Measurements from ENCODE around the gene FOXO6.

Gene FOXO6

DNA sequence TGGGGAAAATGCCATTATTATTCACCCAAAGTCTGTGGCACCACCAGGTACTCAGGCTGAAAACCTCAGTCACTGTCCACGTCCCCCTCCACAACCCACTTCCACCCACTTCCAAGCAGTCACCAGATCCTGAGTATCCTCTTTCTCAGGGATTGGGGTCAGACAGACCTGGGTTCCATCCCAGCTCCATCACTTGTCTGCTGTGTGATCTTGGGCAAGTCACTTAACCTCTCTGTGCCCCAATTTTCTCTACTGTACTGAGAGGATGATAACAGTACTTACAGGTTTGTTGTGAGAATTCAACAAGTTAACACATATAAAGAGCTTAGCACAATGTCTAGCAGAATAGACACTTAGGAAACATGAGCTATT, 29.7 kb upstream of the FOXO6 start:
- TF ChIP-seq, protein P1, sequence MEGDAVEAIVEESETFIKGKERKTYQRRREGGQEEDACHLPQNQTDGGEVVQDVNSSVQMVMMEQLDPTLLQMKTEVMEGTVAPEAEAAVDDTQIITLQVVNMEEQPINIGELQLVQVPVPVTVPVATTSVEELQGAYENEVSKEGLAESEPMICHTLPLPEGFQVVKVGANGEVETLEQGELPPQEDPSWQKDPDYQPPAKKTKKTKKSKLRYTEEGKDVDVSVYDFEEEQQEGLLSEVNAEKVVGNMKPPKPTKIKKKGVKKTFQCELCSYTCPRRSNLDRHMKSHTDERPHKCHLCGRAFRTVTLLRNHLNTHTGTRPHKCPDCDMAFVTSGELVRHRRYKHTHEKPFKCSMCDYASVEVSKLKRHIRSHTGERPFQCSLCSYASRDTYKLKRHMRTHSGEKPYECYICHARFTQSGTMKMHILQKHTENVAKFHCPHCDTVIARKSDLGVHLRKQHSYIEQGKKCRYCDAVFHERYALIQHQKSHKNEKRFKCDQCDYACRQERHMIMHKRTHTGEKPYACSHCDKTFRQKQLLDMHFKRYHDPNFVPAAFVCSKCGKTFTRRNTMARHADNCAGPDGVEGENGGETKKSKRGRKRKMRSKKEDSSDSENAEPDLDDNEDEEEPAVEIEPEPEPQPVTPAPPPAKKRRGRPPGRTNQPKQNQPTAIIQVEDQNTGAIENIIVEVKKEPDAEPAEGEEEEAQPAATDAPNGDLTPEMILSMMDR (IDR thresholded peaks at IDR 0.05) = no peak

DNA sequence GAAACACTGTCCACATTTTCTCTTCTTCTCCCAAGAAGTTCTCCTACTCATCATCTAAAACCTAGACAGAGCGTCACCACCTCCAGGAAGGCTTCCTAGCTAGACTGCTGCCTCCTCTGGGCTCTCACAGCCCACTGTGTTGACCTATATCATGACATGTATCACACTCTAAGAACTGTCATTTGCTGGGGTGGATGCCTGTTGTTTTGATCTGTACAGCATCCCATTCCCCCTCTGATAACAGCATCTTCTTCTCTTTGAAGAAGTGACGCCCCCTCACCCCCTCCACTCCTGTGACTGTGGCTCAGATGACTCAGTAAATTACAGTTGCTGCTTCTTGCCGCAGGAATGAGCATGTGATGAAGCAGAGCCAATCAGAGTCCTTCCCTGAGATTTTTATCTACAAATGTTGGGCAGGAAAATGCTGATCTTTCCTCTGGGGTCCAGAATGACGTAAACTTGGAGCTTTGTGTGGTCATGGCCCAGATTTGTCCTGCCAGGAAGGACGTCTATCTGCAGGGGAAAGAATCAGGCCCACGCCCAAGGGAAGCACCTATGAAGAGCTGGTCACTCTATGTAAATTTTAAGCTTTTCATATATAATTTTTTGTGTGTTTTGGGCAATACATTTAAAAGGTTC, 28.0 kb upstream of the FOXO6 start:
- TF ChIP-seq, protein P1 (IDR thresholded peaks at IDR 0.05) = no peak

DNA sequence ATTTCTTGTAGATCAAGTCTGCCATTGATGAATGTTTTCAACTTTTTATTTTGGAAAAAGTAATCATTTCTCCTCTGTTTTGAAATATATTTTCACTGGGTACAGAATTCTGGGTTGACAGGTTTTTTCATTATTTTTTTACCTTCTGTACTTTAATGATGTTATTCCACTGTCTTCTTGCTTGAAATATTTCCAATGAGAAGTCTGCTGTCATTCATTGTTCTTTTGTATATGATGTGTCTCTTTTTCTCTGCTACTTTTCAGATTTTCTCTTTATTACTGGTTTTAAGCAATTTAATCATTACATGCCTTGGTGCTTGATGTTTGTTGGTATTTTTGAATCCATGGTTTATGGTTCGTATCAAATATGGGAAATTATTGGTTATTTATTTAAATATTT, 22.4 kb upstream of the FOXO6 start:
- TF ChIP-seq, protein P1 (IDR thresholded peaks at IDR 0.05) = no peak

DNA sequence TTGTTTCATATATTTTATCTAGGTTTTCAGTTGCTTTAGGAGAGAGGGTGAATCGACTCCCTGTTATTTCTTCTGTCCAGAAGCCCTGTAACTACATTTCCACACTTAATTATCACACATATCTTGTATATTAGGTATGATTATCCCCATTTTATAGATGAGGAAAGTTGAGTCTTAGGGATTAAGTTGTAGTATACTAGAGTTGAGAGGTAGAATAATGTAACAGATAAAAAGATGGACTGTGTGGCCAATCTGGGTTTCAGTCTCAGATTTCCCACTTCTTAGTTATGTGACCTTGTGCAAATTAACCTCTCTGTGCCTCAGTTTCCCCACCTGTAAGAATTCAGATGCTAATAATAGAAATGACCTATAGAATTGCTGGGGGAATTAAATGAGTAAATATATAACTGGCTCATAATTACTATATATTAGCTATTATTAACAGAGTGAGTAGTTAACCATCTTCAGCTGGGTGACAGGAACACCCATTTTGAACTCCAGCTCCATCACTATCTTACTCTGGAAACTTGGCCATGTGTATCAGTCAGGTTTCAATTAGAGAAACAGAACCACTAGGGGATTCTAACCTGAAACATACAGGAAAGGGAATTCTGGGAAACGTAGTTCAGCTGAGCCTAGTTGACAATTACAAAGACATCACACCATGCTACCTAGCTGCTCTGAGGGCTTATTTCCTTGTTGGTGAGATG, 20.4 kb upstream of the FOXO6 start:
- TF ChIP-seq, protein P1 (IDR thresholded peaks at IDR 0.05) = no peak

DNA sequence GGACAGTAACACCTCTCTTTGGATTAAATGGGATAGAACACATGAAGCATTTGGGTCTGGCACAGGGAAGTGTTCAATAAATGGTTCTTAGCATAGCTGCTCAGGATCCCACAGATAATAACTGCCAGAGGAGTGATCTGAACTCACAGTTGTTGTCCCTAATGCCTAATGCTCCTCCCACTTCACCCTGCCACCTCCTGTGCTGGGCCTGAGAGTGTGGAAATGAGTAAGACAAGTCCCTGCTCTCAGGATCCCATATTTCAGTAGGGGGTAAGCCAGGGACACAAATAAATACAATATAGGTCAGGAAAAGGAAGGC, 19.9 kb upstream of the FOXO6 start:
- TF ChIP-seq, protein P1 (IDR thresholded peaks at IDR 0.05) = no peak

DNA sequence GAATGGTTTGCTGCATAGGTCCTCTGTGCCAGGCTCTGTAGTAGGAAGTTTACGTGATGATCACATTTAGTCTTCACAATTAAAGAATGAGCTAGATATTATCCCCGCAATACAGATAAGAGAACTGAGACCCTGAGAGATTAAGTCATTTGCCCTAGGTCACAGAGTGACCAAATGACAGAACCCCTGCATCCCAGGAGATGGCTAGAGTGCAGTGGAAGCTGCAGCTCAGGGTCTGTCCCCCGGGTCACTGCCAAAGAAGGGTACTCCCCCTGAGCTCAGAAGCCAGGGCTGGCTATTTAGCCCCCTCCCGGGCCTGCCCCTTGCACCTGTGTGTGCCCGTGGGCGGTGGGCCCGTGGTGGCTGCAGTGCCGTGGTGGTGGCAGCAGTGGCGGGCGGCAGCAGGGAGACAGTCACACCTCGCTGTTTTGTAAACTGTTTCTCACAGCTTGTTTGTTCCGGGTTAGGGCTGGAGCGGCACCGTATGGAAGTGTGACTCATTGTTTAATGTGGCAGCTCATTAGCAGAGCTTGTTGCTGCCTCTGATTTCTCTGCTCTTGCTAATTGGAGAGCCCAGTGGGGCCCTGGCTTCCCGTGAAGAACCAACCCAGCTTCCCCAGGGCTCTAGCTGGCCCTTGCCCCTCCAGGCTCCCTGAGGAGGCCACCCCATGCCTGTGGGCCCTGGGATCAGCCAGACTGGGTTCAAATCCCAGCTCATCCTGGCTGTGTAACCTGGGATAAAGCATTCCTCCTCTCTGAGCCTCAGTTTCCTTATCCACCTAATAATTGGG, 19.3 kb upstream of the FOXO6 start:
- TF ChIP-seq, protein P1 (IDR thresholded peaks at IDR 0.05) = no peak

DNA sequence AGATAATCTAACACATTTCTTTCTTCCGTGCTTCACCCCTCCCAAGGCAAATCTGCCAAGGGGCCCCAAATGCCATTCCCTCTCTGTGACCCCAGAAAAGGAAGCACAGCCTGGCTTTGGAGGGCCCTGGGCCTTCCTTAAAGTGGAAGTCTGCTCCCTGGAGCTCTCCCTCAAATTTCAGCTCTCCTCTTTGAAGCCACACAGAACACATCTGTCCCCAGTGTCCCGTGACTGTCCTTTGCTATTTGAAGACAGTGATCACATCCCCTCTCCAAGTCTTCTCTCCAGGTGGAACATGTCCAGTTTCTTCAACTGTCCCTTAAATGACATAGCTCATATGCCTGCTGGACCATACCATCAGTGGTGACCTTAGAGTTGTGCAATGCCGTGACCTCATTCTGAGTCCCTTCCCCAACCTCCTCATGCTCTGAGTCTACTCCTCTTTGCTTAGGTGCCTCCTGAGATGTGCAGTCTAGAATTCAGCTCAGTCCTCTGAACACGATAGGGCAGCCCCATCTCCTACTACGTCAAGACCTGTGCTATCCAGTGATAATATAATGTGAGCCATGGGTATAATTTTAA, 18.4 kb upstream of the FOXO6 start:
- TF ChIP-seq, protein P1 (IDR thresholded peaks at IDR 0.05) = no peak
